ENCODE results near the gene CNTNAP2. TPM values are rescaled to one million over a fixed set of nuclear protein-coding genes. Genes with fewer than 3 reads are reported as not detected.

The CNTNAP2 gene
- total RNA-seq, 3 donors from 2014 or later (not counting 1 experiment from before 2014, with no cell fraction given): 0.18 to 1.1 TPM; not detected in 1

DNA sequence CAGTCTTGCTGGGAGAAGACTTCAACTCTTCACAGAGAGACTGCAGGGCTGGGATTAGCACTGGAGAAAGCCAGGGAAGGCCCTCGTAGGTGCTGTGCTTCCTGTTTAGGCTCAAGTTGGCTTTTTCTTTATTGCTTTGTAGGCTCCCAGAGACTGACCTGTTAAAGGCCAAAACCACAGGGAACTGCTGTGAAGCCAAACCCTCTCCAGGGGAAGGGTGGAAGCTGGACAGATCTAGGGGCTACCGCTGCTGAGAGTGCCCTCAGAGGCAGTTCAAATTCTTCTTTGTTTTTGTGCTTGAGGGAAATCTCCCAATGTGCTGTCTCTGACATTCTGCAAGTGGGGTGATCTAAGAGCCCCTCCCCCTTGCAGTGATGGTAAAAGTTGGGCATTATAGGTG lies 198.4 kb downstream of the CNTNAP2 start:
- Mint-ChIP-seq H3K4me3 (no peak overlapping the region), H3K36me3 (no peaks in the 10 kb centered on the region), H3K4me1 (no peaks in the 10 kb centered on the region), H3K27ac (no peak overlapping the region), H3K27me3 (ENCODE audit: low read depth in 2 of 2) (no peaks in the 10 kb centered on the region), H3K9me3 (peaks cover 6 to 11% of the 10 kb centered on the region in 2 donors)
- peaks cover 4% of the 10 kb centered on the region for H3K9me3 ChIP-seq (ENCODE audit: control insufficient read depth, insufficient read depth, low read length)
- DNase-seq: no peak
- intact Hi-C loops (cut with micrococcal nuclease): no loop called here
- H3K27ac ChIP-seq (ENCODE audit: low read length): no peak overlapping the region
- H3K4me3 ChIP-seq (ENCODE audit: low read length): no peak overlapping the region
- no peaks in the 10 kb centered on the region for H3K4me1 ChIP-seq (ENCODE audit: control insufficient read depth, insufficient read depth, low read length)
- H3K36me3 ChIP-seq (ENCODE audit: control insufficient read depth, insufficient read depth, low read length): no peaks in the 10 kb centered on the region
- 76% methylated on average over 2 of the region's 2 CpGs for WGBS (ENCODE audit: insufficient coverage)
- TF ChIP-seq, protein P1, sequence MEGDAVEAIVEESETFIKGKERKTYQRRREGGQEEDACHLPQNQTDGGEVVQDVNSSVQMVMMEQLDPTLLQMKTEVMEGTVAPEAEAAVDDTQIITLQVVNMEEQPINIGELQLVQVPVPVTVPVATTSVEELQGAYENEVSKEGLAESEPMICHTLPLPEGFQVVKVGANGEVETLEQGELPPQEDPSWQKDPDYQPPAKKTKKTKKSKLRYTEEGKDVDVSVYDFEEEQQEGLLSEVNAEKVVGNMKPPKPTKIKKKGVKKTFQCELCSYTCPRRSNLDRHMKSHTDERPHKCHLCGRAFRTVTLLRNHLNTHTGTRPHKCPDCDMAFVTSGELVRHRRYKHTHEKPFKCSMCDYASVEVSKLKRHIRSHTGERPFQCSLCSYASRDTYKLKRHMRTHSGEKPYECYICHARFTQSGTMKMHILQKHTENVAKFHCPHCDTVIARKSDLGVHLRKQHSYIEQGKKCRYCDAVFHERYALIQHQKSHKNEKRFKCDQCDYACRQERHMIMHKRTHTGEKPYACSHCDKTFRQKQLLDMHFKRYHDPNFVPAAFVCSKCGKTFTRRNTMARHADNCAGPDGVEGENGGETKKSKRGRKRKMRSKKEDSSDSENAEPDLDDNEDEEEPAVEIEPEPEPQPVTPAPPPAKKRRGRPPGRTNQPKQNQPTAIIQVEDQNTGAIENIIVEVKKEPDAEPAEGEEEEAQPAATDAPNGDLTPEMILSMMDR (IDR thresholded peaks at IDR 0.05): no peak
- no peak for ATAC-seq
- no peaks in the 10 kb centered on the region for H3K27me3 ChIP-seq (ENCODE audit: control insufficient read depth, insufficient read depth, low read length)

- H3K36me3 Mint-ChIP-seq: no peaks in the 10 kb centered on the region
- WGBS (ENCODE audit: insufficient coverage): 86% methylated on average over 4 of the region's 5 CpGs
- DNase-seq (no peak), ATAC-seq (no peak)
- H3K27me3 Mint-ChIP-seq (ENCODE audit: low read depth in 2 of 2): no peaks in the 10 kb centered on the region
- no peaks in the 10 kb centered on the region for H3K4me1 ChIP-seq (ENCODE audit: control insufficient read depth, insufficient read depth, low read length)
- H3K9me3 Mint-ChIP-seq: peaks cover 2 to 5% of the 10 kb centered on the region in 2 donors
- intact Hi-C loops (cut with micrococcal nuclease): no loop called here
- no peaks in the 10 kb centered on the region for H3K4me1 Mint-ChIP-seq
- no peak overlapping the region for H3K27ac Mint-ChIP-seq
- no peak overlapping the region for H3K27ac ChIP-seq (ENCODE audit: low read length)
- no peak overlapping the region for H3K4me3 ChIP-seq (ENCODE audit: low read length)
- no peak overlapping the region for H3K4me3 Mint-ChIP-seq
- H3K9me3 ChIP-seq (ENCODE audit: control insufficient read depth, insufficient read depth, low read length): peaks cover 4% of the 10 kb centered on the region
- TF ChIP-seq, protein P1 (IDR thresholded peaks at IDR 0.05): no peak
- H3K27me3 ChIP-seq (ENCODE audit: control insufficient read depth, insufficient read depth, low read length): no peaks in the 10 kb centered on the region
- no peaks in the 10 kb centered on the region for H3K36me3 ChIP-seq (ENCODE audit: control insufficient read depth, insufficient read depth, low read length)
These were observed 203.0 kb downstream of the CNTNAP2 start for GRCh38 chr7:146319629-146320028.

- no peaks in the 10 kb centered on the region for H3K4me1 Mint-ChIP-seq
- H3K36me3 Mint-ChIP-seq: no peaks in the 10 kb centered on the region
- DNase-seq (no peak), ATAC-seq (no peak)
- no peak overlapping the region for H3K27ac ChIP-seq (ENCODE audit: low read length)
- H3K27me3 ChIP-seq (ENCODE audit: control insufficient read depth, insufficient read depth, low read length): no peaks in the 10 kb centered on the region
- H3K4me3 Mint-ChIP-seq: no peak overlapping the region
- intact Hi-C loops (cut with micrococcal nuclease): no loop called here
- H3K27ac Mint-ChIP-seq: no peak overlapping the region
- H3K4me3 ChIP-seq (ENCODE audit: low read length): no peak overlapping the region
- no peaks in the 10 kb centered on the region for H3K9me3 ChIP-seq (ENCODE audit: control insufficient read depth, insufficient read depth, low read length)
- no peaks in the 10 kb centered on the region for H3K4me1 ChIP-seq (ENCODE audit: control insufficient read depth, insufficient read depth, low read length)
- peaks cover 4 to 11% of the 10 kb centered on the region in 2 donors for H3K9me3 Mint-ChIP-seq
- WGBS (ENCODE audit: insufficient coverage): 65% methylated on average over 4 of the region's 4 CpGs
- TF ChIP-seq, protein P1 (IDR thresholded peaks at IDR 0.05): no peak
- H3K27me3 Mint-ChIP-seq (ENCODE audit: low read depth in 2 of 2): no peaks in the 10 kb centered on the region
- no peaks in the 10 kb centered on the region for H3K36me3 ChIP-seq (ENCODE audit: control insufficient read depth, insufficient read depth, low read length)
These were observed 204.7 kb downstream of the CNTNAP2 start for GRCh38 chr7:146321301-146321700.

- H3K9me3 ChIP-seq (ENCODE audit: control insufficient read depth, insufficient read depth, low read length): peaks cover 3% of the 10 kb centered on the region
- DNase-seq (no peak), ATAC-seq (no peak)
- no peak overlapping the region for H3K4me3 ChIP-seq (ENCODE audit: low read length)
- intact Hi-C loops (cut with micrococcal nuclease): no loop called here
- TF ChIP-seq, protein P1 (IDR thresholded peaks at IDR 0.05): no peak
- H3K4me1 ChIP-seq (ENCODE audit: control insufficient read depth, insufficient read depth, low read length): no peaks in the 10 kb centered on the region
- no CpG with 5 or more reads among the region's 1 CpG for WGBS (ENCODE audit: insufficient coverage)
- peaks cover 13 to 24% of the 10 kb centered on the region in 2 donors for H3K9me3 Mint-ChIP-seq
- no peaks in the 10 kb centered on the region for H3K36me3 ChIP-seq (ENCODE audit: control insufficient read depth, insufficient read depth, low read length)
- H3K27ac ChIP-seq (ENCODE audit: low read length): no peak overlapping the region
- no peaks in the 10 kb centered on the region for H3K4me1 Mint-ChIP-seq
- H3K36me3 Mint-ChIP-seq: no peaks in the 10 kb centered on the region
- H3K4me3 Mint-ChIP-seq: no peak overlapping the region
- no peak overlapping the region for H3K27ac Mint-ChIP-seq
- no peaks in the 10 kb centered on the region for H3K27me3 Mint-ChIP-seq (ENCODE audit: low read depth in 2 of 2)
- no peaks in the 10 kb centered on the region for H3K27me3 ChIP-seq (ENCODE audit: control insufficient read depth, insufficient read depth, low read length)
These were observed 214.8 kb downstream of the CNTNAP2 start for GRCh38 chr7:146331369-146331768.

Data from natural killer cell (primary cell).